Activated T-helper 1 cell treated with anti-CD3 and anti-CD28 coated beads, Interleukin-12 subunit alpha, Interleukin-12 subunit beta, Interleukin-2, Interleukin-4 antibody, amounts not matched to agents 30 ng/mL and 10 ng/mL and 1 ng/mL, durations not matched to agents 14 hours and 24 hours and 36 hours (primary cell): ENCODE data around the gene IMP3. TPM values are rescaled to one million over a fixed set of nuclear protein-coding genes. Genes with fewer than 3 reads are reported as not detected.

Source experiments
- DNase-seq: peaks from one replicate; pipeline ENCODE4 v3.0.0; 2021; ENCODE audit warnings: low spot score
- H3K27ac Mint-ChIP-seq: one replicate; pipeline ENCODE4 v1.8.0; 2021; ENCODE audit warnings: mild to moderate bottlenecking, mixed read lengths
- H3K27me3 Mint-ChIP-seq: one replicate; pipeline ENCODE4 v1.8.0; 2022; ENCODE audit warnings: mild to moderate bottlenecking, moderate library complexity, mixed read lengths; ENCODE audit not compliant: insufficient read depth
- H3K36me3 Mint-ChIP-seq: one replicate; pipeline ENCODE4 v1.8.0; 2021; ENCODE audit warnings: low read depth, mixed read lengths
- H3K4me1 Mint-ChIP-seq: one replicate; pipeline ENCODE4 v1.8.0; 2021; ENCODE audit warnings: low read depth, mixed read lengths
- H3K4me3 Mint-ChIP-seq: one replicate; pipeline ENCODE4 v1.8.0; 2021; ENCODE audit warnings: mild to moderate bottlenecking, moderate library complexity, mixed read lengths
- H3K9me3 Mint-ChIP-seq: one replicate; pipeline ENCODE4 v1.8.0; 2021; ENCODE audit warnings: mixed read lengths
- intact Hi-C: fragments of 100-400 bp; cut with micrococcal nuclease; formaldehyde crosslinking; loops from one replicate; pipeline ENCODE4 v1.15.1; 2024
- total RNA-seq: library from RNA; stranded (reverse); gene quantifications from 2 replicates; pipeline ENCODE4 v1.2.3, GENCODE V29; 2022

IMP3 gene
- total RNA-seq, 1 donor from 2014 or later, result 110 TPM

GRCh38 chr15:75651810-75652543, 12.0 kb upstream of the IMP3 start:
- no peaks in the 10 kb centered on the region for H3K9me3 Mint-ChIP-seq
- no peak for DNase-seq
- intact Hi-C loops, result no loop called here
- H3K27me3 Mint-ChIP-seq, result peaks cover 5% of the 10 kb centered on the region
- H3K27ac Mint-ChIP-seq, result peak overlapping the region; percentile 68
- H3K4me1 Mint-ChIP-seq, result peaks cover 38% of the 10 kb centered on the region
- H3K4me3 Mint-ChIP-seq, result peak overlapping the region; percentile 50
- peaks cover 3% of the 10 kb centered on the region for H3K36me3 Mint-ChIP-seq

GRCh38 chr15:75650908-75651809, 11.1 kb upstream of the IMP3 start:
- intact Hi-C loops, result no loop called here
- H3K4me1 Mint-ChIP-seq, result peaks cover 46% of the 10 kb centered on the region

GRCh38 chr15:75649848-75650247, 9.8 kb upstream of the IMP3 start:
- H3K4me1 Mint-ChIP-seq, result peaks cover 49% of the 10 kb centered on the region
- peak overlapping the region; percentile 40 for H3K27ac Mint-ChIP-seq
- no peak for DNase-seq
- peak overlapping the region; percentile 45 for H3K4me3 Mint-ChIP-seq
- H3K36me3 Mint-ChIP-seq, result peaks cover 3% of the 10 kb centered on the region
- no peaks in the 10 kb centered on the region for H3K9me3 Mint-ChIP-seq
- peaks cover 9% of the 10 kb centered on the region for H3K27me3 Mint-ChIP-seq
- intact Hi-C loops, result loop anchor here (10.0 kb wide), 2 partner anchors 1365 to 1655 kb away; partner anchors contain the start of genes PML and STOML1

More at GRCh38 chr15:75650908-75651809, 11.1 kb upstream of the IMP3 start:
- no peak for DNase-seq
- Mint-ChIP-seq H3K36me3 (peaks cover 3% of the 10 kb centered on the region), H3K9me3 (no peaks in the 10 kb centered on the region), H3K4me3 (peak overlapping the region; percentile 45), H3K27me3 (peaks cover 8% of the 10 kb centered on the region), H3K27ac (peak overlapping the region; percentile 56)

DNA sequence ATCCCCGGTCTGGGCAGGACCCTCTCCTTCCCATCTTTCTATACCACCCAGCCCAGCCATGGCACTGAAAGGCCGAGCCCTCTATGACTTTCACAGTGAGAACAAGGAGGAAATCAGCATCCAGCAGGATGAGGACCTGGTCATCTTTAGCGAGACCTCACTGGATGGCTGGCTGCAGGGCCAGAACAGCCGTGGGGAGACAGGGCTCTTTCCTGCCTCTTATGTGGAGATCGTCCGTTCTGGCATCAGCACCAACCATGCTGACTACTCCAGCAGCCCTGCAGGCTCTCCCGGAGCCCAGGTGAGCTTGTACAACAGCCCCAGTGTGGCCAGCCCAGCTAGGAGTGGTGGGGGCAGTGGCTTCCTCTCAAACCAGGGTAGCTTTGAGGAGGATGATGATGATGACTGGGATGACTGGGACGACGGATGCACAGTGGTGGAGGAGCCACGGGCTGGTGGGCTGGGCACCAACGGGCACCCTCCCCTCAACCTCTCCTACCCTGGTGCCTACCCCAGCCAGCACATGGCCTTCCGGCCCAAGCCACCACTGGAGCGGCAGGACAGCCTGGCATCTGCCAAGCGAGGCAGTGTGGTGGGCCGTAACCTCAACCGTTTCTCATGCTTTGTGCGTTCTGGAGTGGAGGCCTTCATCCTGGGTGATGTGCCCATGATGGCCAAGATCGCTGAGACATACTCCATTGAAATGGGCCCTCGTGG, 9.2 kb upstream of the IMP3 start:
- no peak for DNase-seq
- Mint-ChIP-seq H3K27ac (no peak overlapping the region), H3K27me3 (peaks cover 12% of the 10 kb centered on the region), H3K4me1 (peaks cover 49% of the 10 kb centered on the region), H3K4me3 (peak overlapping the region; percentile 69), H3K36me3 (peaks cover 3% of the 10 kb centered on the region), H3K9me3 (no peaks in the 10 kb centered on the region)
- intact Hi-C loops, result loop anchor here (10.0 kb wide), 2 partner anchors 1366 to 1654 kb away; partner anchors contain the start of genes PML and STOML1

GRCh38 chr15:75648156-75649000, 8.4 kb upstream of the IMP3 start:
- peak overlapping the region; percentile 54 for H3K27ac Mint-ChIP-seq
- H3K4me3 Mint-ChIP-seq, result peak overlapping the region; percentile 82
- H3K36me3 Mint-ChIP-seq, result peaks cover 3% of the 10 kb centered on the region

DNA sequence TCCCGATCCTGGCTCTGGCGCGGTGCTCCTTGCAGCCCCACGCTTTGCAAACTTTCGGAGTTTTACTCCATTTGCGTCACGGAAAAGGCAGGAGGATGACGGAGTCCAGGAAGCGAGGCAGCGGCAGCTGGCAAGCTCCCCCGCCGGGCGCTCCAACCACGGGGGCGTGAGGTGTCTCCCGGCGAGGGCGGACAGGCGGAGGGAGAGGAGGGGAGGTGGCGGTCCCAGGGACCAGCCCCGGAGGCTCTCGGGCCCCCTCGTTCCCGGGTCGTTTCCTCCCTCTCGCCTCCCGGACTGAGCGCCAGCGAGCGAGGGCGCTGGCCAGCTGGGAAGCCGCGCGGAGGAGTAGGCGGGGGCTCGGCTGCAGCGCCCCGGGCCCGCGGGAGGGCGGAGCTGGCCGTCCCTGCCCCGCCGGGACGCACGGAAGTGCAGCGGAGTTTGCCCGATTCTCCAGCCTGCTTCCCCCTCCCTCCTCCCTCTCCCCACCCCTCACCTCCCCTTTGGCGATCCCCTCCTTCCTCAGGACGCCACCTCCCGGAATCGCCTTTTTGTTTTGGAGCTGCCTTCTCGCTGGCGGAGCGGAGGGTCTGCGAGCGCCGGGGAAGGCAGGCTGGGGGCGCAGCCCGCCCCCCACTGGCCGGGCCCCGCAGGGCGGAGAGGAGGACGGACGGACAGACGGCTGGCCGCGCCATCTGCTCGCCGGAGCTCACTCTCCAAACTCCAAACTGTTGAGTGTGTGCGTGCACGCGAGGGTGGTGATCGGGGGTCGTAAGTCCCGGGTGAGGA, 7.5 kb upstream of the IMP3 start, which contains the start of gene SNX33:
Gene SNX33, plus strand, starts transcription at position 543 of the 786 bp plus-strand sequence. CDS start 1,191 bp downstream, outside the sequence.
- peaks cover 49% of the 10 kb centered on the region for H3K4me1 Mint-ChIP-seq
- H3K36me3 Mint-ChIP-seq, result peaks cover 3% of the 10 kb centered on the region
- peak within 1 kb of the TSS; percentile 88 for H3K27ac Mint-ChIP-seq
- H3K4me3 Mint-ChIP-seq, result peak within 1 kb of the TSS; percentile 89
- DNase-seq, result peak; percentile 52
- no peaks in the 10 kb centered on the region for H3K9me3 Mint-ChIP-seq
- intact Hi-C loops, result loop anchor here (1.0 to 10.0 kb wide), 3 partner anchors 8 to 1653 kb away; partner anchors contain the start of genes PML and STOML1
- peaks cover 12% of the 10 kb centered on the region for H3K27me3 Mint-ChIP-seq

More at GRCh38 chr15:75648156-75649000, 8.4 kb upstream of the IMP3 start:
- H3K27me3 Mint-ChIP-seq, result peaks cover 13% of the 10 kb centered on the region
- peaks cover 49% of the 10 kb centered on the region for H3K4me1 Mint-ChIP-seq
- intact Hi-C loops, result loop anchor here (10.0 kb wide), 2 partner anchors 1366 to 1654 kb away; partner anchors contain the start of genes PML and STOML1
- no peak for DNase-seq
- H3K9me3 Mint-ChIP-seq, result no peaks in the 10 kb centered on the region

- Mint-ChIP-seq H3K4me3 (peak overlapping the region; percentile 89), H3K9me3 (no peaks in the 10 kb centered on the region), H3K36me3 (peaks cover 3% of the 10 kb centered on the region), H3K27me3 (peaks cover 12% of the 10 kb centered on the region), H3K27ac (peak overlapping the region; percentile 88), H3K4me1 (peaks cover 51% of the 10 kb centered on the region)
- DNase-seq, result no peak
- intact Hi-C loops, result loop anchor here (1.0 to 10.0 kb wide), 3 partner anchors 8 to 1652 kb away; partner anchors contain the start of genes PML and STOML1
These were observed 6.9 kb upstream of the IMP3 start for GRCh38 chr15:75646944-75647364.

DNA sequence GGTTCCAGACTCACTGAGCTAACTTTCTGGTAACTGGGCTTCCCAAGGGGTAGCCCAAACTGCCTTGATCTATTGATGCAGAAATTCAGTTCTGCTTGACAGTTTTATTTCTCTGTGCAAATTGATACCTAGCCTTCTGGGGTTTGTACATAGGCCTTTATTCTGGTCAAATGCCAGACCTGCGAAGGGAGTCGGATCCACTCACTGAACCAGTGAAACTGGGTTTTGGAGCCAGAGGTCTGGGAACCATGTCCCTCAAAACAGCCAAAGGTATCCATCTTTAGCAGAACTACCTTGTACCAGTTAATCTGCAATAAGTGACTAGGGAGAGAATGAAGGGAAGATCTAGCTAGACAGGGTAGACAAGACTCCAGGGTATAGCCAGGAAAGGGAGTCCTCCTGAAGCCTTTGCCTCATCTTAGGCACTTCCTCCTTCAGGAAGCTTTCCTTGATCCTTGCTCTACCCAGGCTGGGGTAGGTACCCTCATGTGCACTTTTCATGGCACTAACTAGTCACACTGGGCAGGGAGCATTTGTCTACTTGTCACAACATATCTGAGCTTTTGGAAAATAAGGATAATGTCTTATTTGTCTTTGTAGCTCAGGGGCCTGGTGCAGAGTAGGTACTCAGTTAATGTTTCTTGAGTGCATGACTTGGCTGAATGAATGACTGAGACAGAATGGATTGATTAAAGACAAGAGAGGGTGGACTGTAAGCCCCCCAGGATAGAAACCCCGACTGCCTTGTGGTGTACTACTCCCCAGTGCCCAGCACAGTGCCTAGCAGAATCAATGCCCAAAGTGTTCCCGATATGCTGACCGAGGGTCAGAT, 6.3 kb upstream of the IMP3 start:
- H3K4me3 Mint-ChIP-seq, result peak overlapping the region; percentile 89
- intact Hi-C loops, result loop anchor here (10.0 kb wide), 2 partner anchors 1368 to 1652 kb away; partner anchors contain the start of genes PML and STOML1
- H3K36me3 Mint-ChIP-seq, result peaks cover 3% of the 10 kb centered on the region
- peaks cover 46% of the 10 kb centered on the region for H3K4me1 Mint-ChIP-seq
- H3K27ac Mint-ChIP-seq, result peak overlapping the region; percentile 88
- H3K27me3 Mint-ChIP-seq, result peaks cover 12% of the 10 kb centered on the region
- no peaks in the 10 kb centered on the region for H3K9me3 Mint-ChIP-seq
- no peak for DNase-seq

- Mint-ChIP-seq H3K27ac (no peak overlapping the region), H3K27me3 (peaks cover 13% of the 10 kb centered on the region), H3K36me3 (peaks cover under 1% of the 10 kb centered on the region), H3K4me3 (no peak overlapping the region), H3K9me3 (no peaks in the 10 kb centered on the region), H3K4me1 (peaks cover 34% of the 10 kb centered on the region)
- no peak for DNase-seq
- intact Hi-C loops, result loop anchor here (10.0 kb wide), 2 partner anchors 1370 to 1650 kb away; partner anchors contain the start of genes PML and STOML1
These were observed 4.4 kb upstream of the IMP3 start for GRCh38 chr15:75644376-75644775.

DNA sequence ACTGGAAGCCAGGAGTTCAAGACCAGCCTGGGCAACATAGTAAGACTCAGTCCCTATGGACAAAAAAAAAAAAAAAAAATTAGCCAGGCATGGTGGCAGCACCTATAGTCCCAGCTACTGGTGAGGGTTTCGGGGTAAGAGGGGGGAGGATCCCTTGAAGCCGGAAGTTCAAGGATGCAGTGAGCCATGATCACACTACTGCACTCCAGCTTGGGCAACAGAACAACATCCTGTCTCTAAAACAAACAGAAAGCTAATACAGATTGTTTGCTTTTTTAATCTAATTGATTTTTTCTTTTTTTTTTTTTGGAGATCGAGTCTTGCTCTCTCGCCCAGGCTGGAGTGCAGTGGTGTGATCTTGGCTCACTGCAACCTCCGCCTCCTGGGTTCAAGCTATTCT, 1.6 kb upstream of the IMP3 start:
- Mint-ChIP-seq H3K27ac (no peak overlapping the region), H3K36me3 (peaks cover 15% of the 10 kb centered on the region), H3K4me3 (no peak overlapping the region), H3K27me3 (peaks cover 7% of the 10 kb centered on the region), H3K9me3 (no peaks in the 10 kb centered on the region), H3K4me1 (peaks cover 42% of the 10 kb centered on the region)
- DNase-seq, result no peak
- intact Hi-C loops, result loop anchor here (10.0 kb wide), 2 partner anchors 1373 to 1647 kb away; partner anchors contain the start of genes PML and STOML1
